Colon (tissue), 2 donors: ENCODE measurements around the gene RGCC.
"Not testable (repeated sequence)": the region's sequence is repeated elsewhere in the genome, so short reads cannot be mapped to it uniquely, and the experiment has no call there.

Experiments used
- FAIRE-seq: peaks from 2 replicates; lab custom pipeline; 2012; peaks lifted over from hg19 to GRCh38; lab: Jason Lieb, UNC
- donor health status: control.
- donor health status: control.

RGCC gene, protein sequence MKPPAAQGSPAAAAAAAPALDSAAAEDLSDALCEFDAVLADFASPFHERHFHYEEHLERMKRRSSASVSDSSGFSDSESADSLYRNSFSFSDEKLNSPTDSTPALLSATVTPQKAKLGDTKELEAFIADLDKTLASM

DNA sequence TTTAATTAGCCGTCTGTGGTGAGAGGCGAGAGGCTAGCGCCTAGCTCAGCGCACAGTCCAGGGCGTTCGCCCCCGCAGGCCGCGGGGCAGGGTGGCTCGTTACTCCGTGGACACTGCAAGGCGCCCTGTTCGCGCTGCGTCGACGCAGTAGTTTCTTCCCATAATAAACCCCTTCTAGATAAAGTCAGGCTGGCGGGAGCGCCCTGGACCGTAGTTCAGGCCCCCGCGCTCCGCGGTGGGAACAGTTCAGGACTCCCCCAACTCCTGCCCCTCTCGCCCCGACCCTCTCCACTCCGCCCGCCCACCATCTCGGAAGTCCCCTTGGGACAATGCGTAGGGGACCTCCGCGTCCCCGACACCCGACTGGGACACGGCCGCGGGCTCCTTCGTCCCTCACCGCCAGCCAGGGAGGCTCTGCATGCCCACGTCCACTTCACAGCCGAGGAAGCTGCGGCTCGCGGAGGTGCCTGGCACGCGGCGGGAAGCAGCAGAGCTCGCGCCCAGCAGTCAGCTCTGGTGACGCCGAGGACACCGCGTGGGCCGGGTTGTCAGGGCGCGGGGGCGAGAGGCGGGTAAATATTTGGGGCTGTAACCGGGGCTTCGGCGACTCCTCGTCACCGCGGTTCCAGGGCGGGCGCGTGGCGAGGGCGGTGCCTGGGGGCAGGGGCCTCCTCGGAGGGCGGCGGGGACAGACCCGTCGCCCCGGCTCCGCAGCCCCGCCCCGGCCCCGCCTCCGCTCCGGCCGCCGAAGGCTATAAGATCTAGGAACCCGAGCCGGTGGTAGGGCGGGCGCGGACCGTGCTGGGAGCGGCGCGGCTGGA lies at the start of gene RGCC:
RGCC (plus strand) TSS at position 783 of the 821 bp plus-strand sequence. CDS start 158 bp downstream, outside the sequence.
- FAIRE-seq: no peak

DNA sequence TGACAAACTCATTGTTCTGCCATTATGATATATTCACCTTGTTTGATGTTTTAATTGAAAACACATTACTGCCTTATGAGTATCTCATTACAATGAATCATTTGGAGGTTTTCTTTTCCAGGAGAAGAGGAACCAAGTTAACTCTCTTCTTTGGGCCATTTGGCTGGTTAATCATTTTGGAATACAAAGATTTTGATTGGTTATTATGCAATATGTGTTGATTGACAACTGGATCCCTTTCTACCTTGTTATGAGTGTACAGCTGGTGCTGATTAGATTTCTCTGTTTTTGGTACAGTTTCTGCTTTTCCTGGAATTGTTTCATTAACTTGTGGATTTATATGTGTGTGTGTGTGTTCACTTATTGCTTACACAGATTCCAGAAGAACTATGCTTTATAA lies 49.2 kb upstream of the RGCC start:
- no peak for FAIRE-seq

DNA sequence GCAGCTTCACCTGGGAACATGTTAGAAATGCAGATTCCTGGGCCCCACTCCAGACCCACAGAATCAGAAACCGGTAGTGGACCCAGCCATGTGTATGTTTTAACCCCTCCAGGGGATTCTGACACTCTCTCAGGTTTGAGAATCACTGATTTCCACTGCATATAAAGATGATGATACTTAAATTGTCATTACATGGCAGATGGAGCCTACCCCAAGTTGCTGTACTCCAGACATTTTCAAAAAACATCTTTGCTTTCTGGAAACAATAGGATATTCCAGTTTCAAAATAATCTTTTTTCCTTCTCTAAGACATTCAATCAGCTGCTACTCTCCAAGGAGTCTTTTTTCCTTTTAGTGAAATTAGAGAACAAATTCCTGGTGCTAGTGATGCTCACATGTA lies 48.6 kb upstream of the RGCC start:
- no peak for FAIRE-seq

DNA sequence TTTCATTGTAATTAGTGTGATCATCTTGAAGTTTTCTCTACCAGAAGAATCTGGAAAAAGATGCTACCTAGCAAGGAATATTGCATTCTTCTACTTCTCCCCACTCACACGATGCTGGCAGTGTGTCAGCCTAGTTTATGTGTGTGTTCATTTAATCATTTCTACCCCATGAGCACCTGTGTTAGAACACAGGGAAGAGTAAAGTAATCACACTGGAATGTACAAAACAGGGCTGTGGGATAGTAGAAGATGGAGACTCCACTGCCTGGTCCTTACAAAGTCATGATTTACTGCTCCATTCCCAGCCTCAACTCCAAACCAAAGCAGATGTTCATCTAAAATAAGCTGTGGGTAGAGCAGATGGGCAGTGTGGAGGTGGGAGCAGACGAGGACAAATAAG lies 47.7 kb upstream of the RGCC start:
- no peak for FAIRE-seq

DNA sequence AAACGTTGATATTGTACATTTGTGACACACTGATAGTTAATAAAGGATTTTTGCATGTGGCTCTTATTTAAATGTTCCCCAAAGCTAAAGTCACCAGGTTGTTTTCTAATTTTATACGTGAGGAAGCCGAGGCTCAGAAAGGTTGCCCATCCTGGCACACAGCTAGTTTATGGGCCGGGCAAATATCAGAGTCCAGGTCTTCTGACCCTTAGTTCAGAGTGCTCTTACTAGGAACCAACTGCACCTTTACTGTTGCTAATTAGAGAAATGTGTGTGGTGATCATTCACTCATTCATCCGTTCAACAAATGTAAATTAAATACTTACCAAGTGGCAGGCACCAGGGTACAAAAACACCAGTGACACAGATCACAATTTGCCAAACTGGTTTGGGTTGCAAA lies 46.3 kb upstream of the RGCC start:
- no peak for FAIRE-seq

DNA sequence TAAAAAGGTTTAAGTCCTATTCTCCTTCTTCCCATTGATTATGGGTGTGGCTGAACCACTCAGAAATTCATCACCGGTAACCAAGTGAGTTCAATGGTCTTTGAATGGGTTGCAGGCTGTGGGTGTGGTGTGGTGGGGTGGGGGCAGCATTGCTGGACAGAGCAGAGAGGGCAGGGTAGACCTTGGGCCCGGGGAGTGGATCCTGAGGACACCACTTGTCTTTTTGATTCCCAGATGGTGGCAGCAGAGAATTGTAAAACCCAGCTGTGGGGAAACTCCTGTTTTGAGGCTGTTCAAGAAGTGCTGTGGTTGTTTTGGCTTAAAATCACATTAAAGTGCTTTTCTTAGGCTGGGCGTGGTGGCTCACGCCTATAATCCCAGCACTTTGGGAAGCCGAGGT lies 45.8 kb upstream of the RGCC start:
- FAIRE-seq: no peak

DNA sequence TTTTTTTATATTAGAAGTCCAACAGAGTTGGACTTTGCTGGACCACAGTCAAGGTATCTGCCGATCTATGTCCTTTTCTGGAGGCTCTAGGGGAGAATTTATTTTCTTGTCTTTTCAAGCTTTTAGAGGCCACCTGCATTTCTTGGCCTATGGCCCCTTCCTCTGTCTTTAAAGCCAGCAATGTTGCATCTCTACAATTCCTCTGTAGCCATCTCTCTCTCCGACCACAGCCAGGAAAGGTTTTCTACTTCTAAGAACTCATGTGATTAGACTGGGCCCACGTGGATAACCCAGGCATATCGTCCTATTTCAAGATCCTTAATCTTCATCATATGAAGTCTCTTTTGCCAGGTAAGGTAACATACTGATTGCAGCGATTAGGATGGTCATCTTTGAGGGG lies 43.5 kb upstream of the RGCC start:
- no peak for FAIRE-seq

DNA sequence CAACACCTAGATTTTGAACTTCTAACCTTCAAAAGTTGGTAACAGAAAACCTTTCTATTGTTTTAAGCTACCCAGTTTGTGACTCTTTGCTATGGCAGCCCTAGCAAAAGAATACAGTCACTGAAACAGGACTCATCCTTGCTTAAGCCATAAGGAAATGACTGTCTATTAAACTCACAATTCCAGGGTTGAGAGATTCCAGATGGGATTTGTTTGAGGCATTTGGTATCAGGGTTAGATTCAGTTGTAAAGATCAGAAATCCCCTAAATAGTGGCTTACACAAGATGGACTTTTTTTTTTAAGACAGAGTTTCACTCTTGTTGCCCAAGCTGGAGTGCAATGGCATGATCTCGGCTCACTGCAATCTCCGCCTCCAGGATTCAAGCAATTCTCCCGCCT lies 41.1 kb upstream of the RGCC start:
- FAIRE-seq: no peak

DNA sequence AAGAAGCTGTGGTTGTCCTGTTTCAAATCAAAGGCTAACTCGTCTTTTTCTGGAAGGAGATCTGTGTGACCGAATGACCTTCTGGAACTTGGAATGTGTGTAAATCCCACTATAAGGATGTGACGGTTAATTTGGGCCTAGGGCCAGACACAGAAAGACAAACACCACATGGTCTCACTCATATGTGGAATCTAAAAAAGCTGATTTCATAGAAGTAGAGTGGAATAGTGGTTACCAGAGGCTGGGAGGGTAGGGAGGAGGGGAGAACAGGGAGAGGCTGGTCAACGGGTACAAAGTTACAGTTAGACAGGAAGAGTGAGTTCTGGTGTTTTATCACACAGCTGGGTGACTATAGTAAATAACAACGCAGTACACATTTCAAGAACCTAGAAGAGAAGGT lies 39.3 kb upstream of the RGCC start:
- no peak for FAIRE-seq

DNA sequence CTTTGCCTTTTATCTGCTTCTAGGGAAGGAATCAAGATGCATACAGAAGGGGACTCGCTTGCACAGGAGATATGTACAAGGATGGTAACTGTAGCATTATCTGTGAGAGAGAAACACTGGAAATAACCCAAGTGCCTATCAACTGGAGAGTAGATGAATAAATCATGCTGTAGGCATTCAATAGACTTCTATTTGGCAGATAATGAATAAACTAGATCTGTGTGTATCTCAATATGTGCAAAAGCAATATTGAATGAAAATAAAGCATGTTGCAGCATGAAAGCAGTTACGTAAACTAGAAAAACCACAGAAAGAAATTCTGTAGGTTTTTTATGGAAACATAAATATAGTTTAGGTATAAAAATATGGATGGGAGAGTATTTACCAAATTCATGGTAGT lies 38.6 kb upstream of the RGCC start:
- FAIRE-seq: no peak

DNA sequence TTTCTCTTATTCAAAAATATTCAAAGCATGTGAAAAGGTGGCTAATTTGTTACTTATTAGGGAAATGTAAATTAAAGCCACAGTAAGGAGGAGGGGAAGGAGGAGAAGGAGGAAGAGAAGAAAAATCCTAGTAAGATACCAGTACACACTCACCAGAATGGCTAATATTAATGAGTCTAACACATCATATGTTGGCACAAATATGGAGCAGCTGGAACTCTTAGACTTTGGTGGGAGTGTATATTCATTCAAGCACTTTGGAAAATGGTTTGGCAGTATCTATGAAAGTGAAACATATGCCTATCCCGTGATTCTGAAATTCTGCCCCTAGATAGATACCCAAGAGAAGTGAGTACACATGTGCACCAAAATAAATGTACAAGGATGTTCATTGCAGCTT lies 38.1 kb upstream of the RGCC start:
- no peak for FAIRE-seq

DNA sequence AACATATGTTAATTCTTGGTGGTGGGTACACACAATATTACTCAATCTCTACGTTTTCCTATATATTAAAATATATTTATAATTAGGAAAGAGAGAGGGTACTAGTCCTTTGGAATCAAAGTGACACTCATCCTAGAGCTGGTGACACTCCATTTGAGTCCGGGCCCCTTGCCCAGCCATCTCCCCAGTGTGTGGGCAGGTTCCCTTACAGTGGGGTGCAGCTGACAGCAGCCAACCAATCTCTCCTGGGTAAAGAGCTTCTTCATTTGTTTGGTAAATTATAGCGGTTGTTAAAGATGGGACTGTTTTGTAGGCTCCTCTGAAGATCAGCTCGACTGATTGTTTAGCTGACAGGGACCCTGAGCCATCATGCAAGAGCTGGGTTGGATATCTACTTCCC lies 37.2 kb upstream of the RGCC start:
- no peak for FAIRE-seq

DNA sequence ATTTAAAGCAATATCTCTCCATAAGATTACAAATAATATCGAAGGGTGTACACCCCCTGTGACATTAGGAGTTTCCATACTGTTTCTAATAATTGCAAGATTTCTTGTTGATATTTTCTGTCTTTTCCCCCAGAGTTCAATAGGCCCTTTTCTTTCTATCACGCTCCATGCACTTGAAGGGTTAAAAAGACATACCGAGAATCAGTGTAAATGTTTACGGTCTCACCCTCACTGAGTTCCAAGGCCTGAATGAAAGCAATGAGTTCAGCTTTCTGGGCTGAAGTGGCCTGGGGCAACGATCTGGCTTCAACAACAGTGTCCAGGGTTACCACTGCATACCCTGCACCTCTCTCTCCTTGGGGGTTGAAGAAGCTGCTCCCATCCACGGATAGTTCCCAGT lies 36.0 kb upstream of the RGCC start:
- FAIRE-seq: not testable (repeated sequence)

DNA sequence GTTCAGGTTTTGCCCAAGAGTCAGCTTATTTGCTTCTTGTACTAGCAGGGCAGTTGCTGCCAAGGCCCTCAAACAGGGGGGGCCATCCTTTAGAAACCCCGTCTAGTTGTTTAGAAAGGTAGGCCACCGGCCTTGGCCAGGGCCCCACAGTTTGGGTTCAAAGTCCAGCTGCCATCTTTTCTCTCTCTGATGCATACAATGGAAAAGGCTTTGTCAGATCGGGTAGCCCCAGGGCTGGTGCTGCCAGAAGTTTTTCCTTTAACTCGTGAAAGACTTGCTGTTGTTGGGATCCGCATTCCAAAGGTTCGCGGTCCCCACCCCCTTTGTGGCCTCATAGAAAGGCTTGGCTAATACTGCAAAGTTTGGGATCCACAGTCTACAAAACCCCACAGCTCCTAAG lies 35.4 kb upstream of the RGCC start:
- FAIRE-seq: not testable (repeated sequence)

DNA sequence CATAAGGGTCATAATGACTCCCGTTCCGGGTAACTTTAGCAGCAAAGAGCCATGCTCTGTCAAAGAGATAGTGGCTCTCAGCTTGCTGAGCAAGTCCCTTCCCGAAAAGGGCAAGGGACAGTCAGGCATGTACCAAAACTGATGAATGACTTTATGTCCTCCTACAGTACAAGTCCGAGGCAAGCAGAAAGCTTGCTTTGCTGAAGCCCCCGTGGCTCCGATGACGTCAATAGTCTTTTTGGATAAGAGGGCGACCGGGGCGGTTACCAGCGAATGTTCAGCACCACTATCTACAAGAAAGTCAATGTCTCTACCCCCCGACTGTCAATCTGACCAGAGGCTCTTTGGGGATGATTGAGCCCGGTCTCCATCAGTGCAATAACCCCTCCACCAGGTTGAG lies 34.1 kb upstream of the RGCC start:
- FAIRE-seq: not testable (repeated sequence)

DNA sequence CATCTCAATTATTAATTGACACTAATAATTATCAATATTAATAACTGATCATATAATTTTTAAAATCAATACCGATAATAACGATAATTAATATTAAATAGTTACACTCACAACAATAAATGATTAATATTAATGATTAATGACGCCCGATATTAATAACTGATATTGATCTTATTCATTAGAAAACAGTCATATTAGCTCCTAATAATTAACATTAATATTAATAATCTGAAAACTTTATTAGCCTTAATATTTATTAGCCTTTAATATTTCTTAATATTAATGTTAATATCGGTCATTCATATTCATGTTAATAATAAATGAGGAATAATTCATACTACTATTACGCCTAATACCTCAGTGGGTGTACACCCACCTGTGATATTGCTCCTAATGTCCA lies 32.7 kb upstream of the RGCC start:
- FAIRE-seq: peak; percentile 78

DNA sequence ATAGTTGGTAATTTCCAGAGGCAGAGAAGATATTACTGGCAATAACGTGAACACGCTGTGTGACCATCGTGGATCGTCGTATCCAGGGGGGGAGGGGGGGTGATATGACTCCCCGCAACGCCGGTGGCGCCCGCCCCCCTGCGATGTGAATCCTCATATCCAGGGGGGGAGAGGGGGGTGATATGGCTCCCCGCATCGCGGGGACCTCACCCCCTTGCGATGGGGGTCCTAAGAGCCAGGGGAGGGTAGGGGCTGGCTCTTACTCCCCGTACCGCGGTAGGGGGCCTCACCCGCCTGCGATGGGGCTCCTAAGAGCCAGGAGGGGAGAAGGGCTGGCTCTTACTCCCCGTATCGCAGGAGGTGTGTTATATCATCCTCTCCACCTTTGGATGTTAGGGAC lies 31.3 kb upstream of the RGCC start:
- no peak for FAIRE-seq

DNA sequence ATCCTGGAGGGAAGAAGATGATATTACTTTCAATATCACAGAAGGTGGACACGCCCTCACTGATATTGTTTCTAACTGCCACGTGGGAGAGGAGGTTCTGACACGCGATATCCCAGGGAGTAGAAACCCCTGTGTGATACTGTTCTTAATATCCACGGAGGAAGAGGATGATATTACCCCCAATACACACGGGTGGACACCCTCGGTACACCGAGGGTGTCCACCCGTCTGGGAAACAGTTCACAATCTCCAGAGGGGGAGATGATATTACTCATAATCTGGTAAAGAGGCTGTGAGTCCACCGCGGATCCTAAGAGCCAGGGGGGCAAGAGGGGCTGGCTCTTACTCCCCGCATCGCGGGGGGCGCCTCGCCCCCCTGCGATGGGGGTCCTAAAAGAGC lies 29.7 kb upstream of the RGCC start:
- no peak for FAIRE-seq

DNA sequence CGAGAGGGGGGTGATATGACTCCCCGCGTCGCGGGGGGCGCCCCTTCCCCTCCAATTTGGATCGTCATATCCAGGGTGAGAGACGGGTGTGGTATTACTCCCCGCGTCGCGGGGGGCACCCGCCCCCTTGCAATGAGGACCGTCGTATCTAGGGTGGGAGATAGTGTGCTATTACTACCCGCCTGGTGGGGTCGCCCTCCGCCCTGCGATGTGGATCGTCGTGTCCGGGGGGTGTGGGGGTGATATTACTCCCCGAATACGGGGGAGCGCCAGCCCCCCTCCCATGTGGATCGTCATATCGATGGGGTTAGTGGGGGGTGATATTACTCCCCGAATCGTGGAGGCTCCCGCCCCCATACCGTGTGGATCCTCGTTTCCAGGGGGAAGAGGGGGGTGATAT lies 29.2 kb upstream of the RGCC start:
- no peak for FAIRE-seq

DNA sequence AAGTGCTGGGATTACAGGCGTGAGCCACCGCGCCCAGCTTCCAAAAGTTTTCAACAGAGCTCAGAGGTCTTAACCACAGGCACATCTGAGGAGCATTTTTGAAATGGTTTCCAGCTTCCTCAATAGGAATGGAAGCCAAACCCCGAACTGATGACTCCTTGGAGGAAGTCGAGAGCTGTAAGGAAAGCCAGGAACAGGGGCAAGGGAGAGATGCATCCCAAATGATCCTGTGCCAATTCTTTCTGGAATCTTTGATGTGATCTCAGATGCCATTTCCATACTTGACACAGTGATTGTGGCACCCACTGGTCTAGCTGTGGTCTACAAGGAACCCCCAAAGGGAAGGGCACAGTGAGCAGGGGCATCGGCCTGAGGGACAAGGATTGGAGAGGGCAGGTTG lies 23.3 kb upstream of the RGCC start:
- not testable (repeated sequence) for FAIRE-seq

DNA sequence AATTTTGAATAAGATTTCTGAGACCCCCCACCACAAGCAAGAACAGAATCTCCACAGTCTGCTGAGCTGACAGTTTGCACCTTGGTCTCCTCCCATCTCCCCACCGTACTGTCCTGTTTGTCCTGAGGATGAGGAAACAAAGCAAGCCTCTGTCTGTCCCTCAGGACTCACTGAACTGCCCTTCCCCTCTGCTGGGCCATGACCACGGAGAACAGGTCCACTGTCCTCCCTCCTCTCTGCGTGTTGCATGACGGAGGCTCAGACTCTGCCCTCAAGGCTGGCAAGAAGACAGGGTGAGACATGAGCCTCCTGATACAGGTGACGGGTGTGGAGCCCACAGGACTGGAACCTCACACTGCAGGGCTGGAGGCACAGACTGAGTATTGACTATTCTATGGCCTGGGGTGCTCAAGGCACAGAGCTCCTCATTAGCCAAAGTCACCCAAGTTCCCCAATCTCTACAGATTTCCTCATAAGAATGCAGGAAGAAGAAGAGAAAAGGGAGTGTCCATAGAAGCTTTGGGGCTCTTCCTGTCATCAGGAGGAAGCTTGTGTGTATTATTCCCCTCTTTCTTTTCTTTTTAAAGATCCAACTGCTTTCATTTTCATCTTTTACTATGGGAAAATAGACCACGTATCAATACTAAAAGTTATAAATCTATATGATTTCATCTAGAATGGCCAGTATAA lies 22.4 kb upstream of the RGCC start:
- FAIRE-seq: no peak

DNA sequence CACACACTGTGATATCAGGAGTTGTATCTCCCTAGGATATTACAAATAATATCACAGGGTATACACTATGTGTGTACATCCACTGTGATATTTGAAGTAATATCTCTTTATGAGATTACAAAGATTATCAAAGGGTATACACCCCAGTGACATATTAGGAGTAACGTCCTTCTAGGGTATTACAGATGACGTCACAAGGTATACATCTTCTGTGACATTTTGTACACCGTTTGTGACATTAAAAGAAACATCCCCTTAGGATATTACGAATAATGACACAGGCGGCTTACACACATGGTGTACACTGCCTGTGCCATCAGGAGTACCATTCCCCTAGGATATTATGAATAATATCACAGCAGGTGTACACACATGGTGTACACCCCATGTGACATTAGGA lies 13.4 kb upstream of the RGCC start:
- FAIRE-seq: no peak

DNA sequence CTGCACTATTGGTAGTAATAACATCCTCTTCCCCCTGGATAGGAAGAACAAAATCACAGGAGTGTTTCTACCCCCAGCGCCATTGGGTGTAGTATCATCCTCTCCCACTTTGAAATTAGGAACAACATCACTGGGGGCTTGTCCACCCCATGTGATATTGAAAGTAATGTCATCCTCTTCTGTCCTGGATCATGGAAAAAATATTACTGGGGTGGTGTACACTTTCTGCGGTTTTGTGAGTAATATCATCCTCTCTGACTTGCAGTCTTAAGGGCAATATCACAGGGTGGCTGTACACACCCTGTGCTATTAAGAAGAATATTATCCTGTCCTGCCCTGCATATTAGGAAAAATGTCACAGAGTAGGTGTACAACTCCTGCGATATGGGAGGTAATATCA lies 4.9 kb upstream of the RGCC start:
- no peak for FAIRE-seq

DNA sequence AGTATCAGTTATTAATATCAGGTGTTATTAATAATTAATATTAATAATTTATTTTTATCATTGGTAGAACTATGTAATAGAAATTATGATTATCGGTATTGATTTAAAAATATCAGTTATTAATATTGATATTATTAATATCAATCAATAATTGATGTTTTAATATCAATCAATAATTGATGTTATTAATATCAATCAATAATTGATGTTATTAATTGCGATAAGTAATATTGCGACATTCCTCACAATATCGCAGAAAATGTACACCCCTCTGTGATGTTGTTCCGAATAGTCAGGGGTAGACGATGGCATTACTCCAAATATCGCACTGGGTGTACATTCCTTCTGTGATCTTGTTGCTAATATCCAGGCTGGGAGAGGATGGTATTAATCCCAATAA lies 3.7 kb upstream of the RGCC start:
- peak; percentile 90 for FAIRE-seq
